ENCODE data around the gene RPS24. TPM values are rescaled to one million over a fixed set of nuclear protein-coding genes. Genes with fewer than 3 reads are reported as not detected.

The RPS24 gene
- total and polyA plus RNA-seq, 2 of the 13 experiments (the other 11 are each of a cell fraction or from before 2014, with no cell fraction given), result 2,690 to 3,319 TPM

- TF ChIP-seq RFX3 (CRISPR knock-in tag; IDR thresholded peaks at IDR 0.05) (no peak), ZNF33A (CRISPR knock-in tag; IDR thresholded peaks at IDR 0.05; ENCODE audit: borderline replicate concordance) (no peak), GZF1 (CRISPR knock-in tag; IDR thresholded peaks at IDR 0.05) (no peak), ZBTB1 (CRISPR knock-in tag; IDR thresholded peaks at IDR 0.05; ENCODE audit: borderline replicate concordance) (no peak), SMARCE1 (IDR thresholded peaks at IDR 0.05; ENCODE audit: borderline replicate concordance) (no peak), POGK (CRISPR knock-in tag; conservative IDR thresholded peaks at IDR 0.05) (no peak), ZSCAN30 (CRISPR knock-in tag; IDR thresholded peaks at IDR 0.05) (no peak)
- TF ChIP-seq, protein P1, sequence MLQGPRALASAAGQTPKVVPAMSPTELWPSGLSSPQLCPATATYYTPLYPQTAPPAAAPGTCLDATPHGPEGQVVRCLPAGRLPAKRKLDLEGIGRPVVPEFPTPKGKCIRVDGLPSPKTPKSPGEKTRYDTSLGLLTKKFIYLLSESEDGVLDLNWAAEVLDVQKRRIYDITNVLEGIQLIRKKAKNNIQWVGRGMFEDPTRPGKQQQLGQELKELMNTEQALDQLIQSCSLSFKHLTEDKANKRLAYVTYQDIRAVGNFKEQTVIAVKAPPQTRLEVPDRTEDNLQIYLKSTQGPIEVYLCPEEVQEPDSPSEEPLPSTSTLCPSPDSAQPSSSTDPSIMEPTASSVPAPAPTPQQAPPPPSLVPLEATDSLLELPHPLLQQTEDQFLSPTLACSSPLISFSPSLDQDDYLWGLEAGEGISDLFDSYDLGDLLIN (CRISPR knock-in tag; IDR thresholded peaks at IDR 0.05; ENCODE audit: borderline replicate concordance), result no peak
Observed at GRCh38 chr10:78007172-78007571, 26.5 kb upstream of the RPS24 start (continued).

DNA sequence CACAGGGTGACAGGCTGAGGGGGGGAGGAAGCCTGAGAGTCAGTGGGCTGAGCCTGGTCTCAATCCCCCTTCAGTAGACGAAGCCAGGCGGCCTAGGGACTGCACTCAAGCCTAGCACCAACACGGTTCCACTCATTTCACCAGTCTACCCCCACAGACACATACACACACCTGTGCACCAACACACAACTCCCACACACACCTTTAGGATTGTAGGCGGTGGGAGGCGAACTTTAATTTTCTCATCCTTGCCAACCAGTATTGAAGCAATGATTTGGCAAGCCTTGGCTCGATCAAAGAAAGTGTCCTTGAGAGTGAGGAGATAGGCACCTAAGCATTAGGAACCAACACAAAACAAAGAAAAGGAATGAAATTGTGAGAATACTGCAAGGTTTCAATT is 24.0 kb upstream of the RPS24 start:
- H3K79me2 ChIP-seq (ENCODE audit: insufficient read depth, low read length), result no peaks in the 10 kb centered on the region
- no peak overlapping the region for H3K27ac ChIP-seq (ENCODE audit: extremely low read length, insufficient read depth, low read length)
- DNase-seq (ENCODE audit: low spot score) (no peak), ATAC-seq (no peak), FAIRE-seq (no peak)
- BruUV-seq (replicated peaks), result TSS peak; percentile 22
- H3K4me2 ChIP-seq (ENCODE audit: low read depth, low read length), result no peak overlapping the region
- no peaks in the 10 kb centered on the region for H3K9me3 ChIP-seq (ENCODE audit: low read length)
- in situ Hi-C loops (cut with HindIII; ENCODE audit: extremely low pct_ligation_motif_present, low pct_unique_long_range_greater_than_20kb) (no loop called here), intact Hi-C loops (cut with micrococcal nuclease; ENCODE audit: unreplicated experiment) (no loop called here)
- H4K20me1 ChIP-seq (ENCODE audit: insufficient read depth, low read length), result no peaks in the 10 kb centered on the region
- CTCF ChIA-PET (ENCODE audit: low intra/inter-chr PET ratio, low total read pairs), result no interaction called here
- POLR2A ChIA-PET, result no interaction called here
- peaks cover 26 to 85% of the 10 kb centered on the region in 2 experiments for H3K36me3 ChIP-seq (replicated peaks in 1 of 2; ENCODE audit: control insufficient read depth in 1 of 2, insufficient read depth in 2 of 2, low read length in 2 of 2)
- no peak overlapping the region for H3K4me3 ChIP-seq (replicated peaks in 1 of 3; ENCODE audit: insufficient read depth in 1 of 3, low read depth in 2 of 3, low read length in 3 of 3)
- no peak overlapping the region for H3K9ac ChIP-seq (ENCODE audit: insufficient read depth, low read depth, low read length)
- H2AFZ ChIP-seq (ENCODE audit: low read length), result no peak overlapping the region
- no peaks in the 10 kb centered on the region for H3K4me1 ChIP-seq (ENCODE audit: insufficient read depth, low read length)
- H3K27me3 ChIP-seq (ENCODE audit: control insufficient read depth in 1 of 2, insufficient read depth in 2 of 2, low read length in 2 of 2), result no peaks in the 10 kb centered on the region
- WGBS (ENCODE audit: low lambda C conversion rate), result 95% methylated on average over 6 of the region's 6 CpGs
- TF ChIP-seq TCF7L2 (IDR thresholded peaks at IDR 0.05; ENCODE audit: low read depth, low read length) (no peak), IKZF4 (CRISPR knock-in tag; IDR thresholded peaks at IDR 0.05; ENCODE audit: borderline replicate concordance, low read depth, not compliant biosample characterization) (no peak), BORCS8-MEF2B (CRISPR knock-in tag; IDR thresholded peaks at IDR 0.05) (no peak), TOPORS (CRISPR knock-in tag; IDR thresholded peaks at IDR 0.05) (no peak), ZNF747 (CRISPR knock-in tag; IDR thresholded peaks at IDR 0.05; ENCODE audit: borderline replicate concordance) (no peak), ARID4A (CRISPR knock-in tag; IDR thresholded peaks at IDR 0.05; ENCODE audit: borderline replicate concordance) (no peak)
- TF ChIP-seq, protein P2, sequence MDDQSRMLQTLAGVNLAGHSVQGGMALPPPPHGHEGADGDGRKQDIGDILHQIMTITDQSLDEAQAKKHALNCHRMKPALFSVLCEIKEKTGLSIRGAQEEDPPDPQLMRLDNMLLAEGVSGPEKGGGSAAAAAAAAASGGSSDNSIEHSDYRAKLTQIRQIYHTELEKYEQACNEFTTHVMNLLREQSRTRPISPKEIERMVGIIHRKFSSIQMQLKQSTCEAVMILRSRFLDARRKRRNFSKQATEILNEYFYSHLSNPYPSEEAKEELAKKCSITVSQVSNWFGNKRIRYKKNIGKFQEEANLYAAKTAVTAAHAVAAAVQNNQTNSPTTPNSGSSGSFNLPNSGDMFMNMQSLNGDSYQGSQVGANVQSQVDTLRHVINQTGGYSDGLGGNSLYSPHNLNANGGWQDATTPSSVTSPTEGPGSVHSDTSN (CRISPR knock-in tag; IDR thresholded peaks at IDR 0.05; ENCODE audit: borderline replicate concordance), result no peak

Measured in HepG2 (cell line).